Measurements from ENCODE around the gene ARHGAP10. TPM values are rescaled to one million over a fixed set of nuclear protein-coding genes. Genes with fewer than 3 reads are reported as not detected.

ARHGAP10 gene
- total RNA-seq, 3 donors from 2014 or later (not counting 1 experiment from before 2014, with no cell fraction given): 13.9 to 28.7 (median 23.2) TPM

DNA sequence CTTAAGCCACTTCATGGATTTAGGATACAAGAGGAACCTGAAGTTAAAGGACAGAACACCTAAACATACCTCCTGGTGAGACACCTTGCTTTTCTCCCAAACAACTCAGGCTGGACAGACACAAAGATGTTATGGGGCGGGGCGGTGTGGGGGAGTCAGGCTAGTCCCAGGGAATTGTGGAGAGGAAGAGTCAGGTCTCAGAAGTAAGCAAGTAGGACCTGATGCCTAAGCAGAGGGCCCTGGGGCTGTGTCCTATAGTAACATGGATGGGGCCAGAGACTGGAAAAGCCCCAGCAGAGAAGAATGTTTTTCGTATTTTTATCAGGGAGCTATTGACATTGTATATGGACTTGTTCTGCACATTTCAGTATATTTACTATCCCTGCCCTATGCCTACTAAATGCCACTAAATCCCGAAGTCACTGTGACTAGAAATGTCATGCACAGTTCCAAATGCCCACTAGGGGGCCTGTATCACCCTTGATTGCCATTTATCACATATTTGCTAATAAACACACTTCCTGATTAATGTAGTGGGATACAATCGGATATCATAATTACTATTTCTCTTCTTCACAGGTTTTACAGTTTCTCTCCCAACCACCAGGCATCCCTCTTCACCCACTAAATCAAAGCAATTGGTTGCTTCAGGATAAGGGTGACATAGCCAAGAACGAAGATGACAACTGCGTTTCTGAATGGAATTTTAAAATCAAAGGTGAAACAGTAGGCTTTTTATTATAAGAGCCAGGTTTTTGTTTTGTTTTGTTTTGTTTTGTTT lies 23.8 kb upstream of the ARHGAP10 start:
- DNase-seq (peak; percentile 27 to 79), ATAC-seq (peak; percentile 65 to 86 (median 80))
- Mint-ChIP-seq H3K4me1 (peaks cover 8 to 9% of the 10 kb centered on the region in 2 donors), H3K27me3 (ENCODE audit: low read depth in 2 of 2) (peaks cover 0 to 3% of the 10 kb centered on the region in 2 donors), H3K4me3 (no peak overlapping the region), H3K27ac (no peak overlapping the region), H3K36me3 (no peaks in the 10 kb centered on the region), H3K9me3 (no peaks in the 10 kb centered on the region)
- Histone ChIP-seq H3K4me1 (ENCODE audit: control insufficient read depth, insufficient read depth, low read length) (no peaks in the 10 kb centered on the region), H3K27me3 (ENCODE audit: control insufficient read depth, insufficient read depth, low read length) (no peaks in the 10 kb centered on the region), H3K9me3 (ENCODE audit: control insufficient read depth, insufficient read depth, low read length) (no peaks in the 10 kb centered on the region), H3K4me3 (ENCODE audit: low read length) (no peak overlapping the region), H3K27ac (ENCODE audit: low read length) (no peak overlapping the region), H3K36me3 (ENCODE audit: control insufficient read depth, insufficient read depth, low read length) (no peaks in the 10 kb centered on the region)
- WGBS (ENCODE audit: insufficient coverage): 60% methylated on average over 6 of the region's 7 CpGs
- intact Hi-C loops (cut with micrococcal nuclease): loop anchor here (1.0 to 2.0 kb wide), 2 partner anchors 158 to 189 kb away; no protein-coding TSS in a partner anchor
- TF ChIP-seq, protein P1, sequence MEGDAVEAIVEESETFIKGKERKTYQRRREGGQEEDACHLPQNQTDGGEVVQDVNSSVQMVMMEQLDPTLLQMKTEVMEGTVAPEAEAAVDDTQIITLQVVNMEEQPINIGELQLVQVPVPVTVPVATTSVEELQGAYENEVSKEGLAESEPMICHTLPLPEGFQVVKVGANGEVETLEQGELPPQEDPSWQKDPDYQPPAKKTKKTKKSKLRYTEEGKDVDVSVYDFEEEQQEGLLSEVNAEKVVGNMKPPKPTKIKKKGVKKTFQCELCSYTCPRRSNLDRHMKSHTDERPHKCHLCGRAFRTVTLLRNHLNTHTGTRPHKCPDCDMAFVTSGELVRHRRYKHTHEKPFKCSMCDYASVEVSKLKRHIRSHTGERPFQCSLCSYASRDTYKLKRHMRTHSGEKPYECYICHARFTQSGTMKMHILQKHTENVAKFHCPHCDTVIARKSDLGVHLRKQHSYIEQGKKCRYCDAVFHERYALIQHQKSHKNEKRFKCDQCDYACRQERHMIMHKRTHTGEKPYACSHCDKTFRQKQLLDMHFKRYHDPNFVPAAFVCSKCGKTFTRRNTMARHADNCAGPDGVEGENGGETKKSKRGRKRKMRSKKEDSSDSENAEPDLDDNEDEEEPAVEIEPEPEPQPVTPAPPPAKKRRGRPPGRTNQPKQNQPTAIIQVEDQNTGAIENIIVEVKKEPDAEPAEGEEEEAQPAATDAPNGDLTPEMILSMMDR (IDR thresholded peaks at IDR 0.05): peak; percentile 92

DNA sequence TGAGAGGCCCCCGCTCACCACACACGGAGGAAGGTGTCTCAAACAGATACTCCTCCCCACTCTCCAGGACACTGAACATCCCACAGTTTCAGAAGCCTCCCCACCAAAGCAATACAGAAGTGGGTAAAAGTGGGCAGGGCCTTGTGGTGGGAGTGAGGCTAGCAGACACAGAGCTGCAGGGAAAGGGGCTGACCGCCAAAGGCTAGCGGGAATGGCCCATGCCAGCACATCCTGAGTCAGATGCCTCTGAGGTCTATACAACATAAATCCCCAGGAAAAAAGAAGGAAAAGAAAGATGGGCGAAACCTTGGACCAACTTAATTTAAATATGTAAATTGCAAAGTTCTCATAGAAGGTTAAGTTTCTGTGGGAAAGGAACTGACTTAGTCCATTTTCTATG lies 21.9 kb upstream of the ARHGAP10 start:
- Mint-ChIP-seq H3K4me3 (no peak overlapping the region), H3K9me3 (no peaks in the 10 kb centered on the region), H3K27ac (no peak overlapping the region), H3K4me1 (peaks cover 8 to 9% of the 10 kb centered on the region in 2 donors), H3K36me3 (no peaks in the 10 kb centered on the region), H3K27me3 (ENCODE audit: low read depth in 2 of 2) (peaks cover 0 to 3% of the 10 kb centered on the region in 2 donors)
- 73% methylated on average over 4 of the region's 5 CpGs for WGBS (ENCODE audit: insufficient coverage)
- Histone ChIP-seq H3K4me1 (ENCODE audit: control insufficient read depth, insufficient read depth, low read length) (no peaks in the 10 kb centered on the region), H3K27ac (ENCODE audit: low read length) (no peak overlapping the region), H3K27me3 (ENCODE audit: control insufficient read depth, insufficient read depth, low read length) (no peaks in the 10 kb centered on the region), H3K4me3 (ENCODE audit: low read length) (no peak overlapping the region), H3K9me3 (ENCODE audit: control insufficient read depth, insufficient read depth, low read length) (no peaks in the 10 kb centered on the region), H3K36me3 (ENCODE audit: control insufficient read depth, insufficient read depth, low read length) (no peaks in the 10 kb centered on the region)
- ATAC-seq (no peak), DNase-seq (no peak)
- intact Hi-C loops (cut with micrococcal nuclease): loop anchor here (2.0 kb wide), 1 partner anchor 191 kb away; no protein-coding TSS in a partner anchor
- TF ChIP-seq, protein P1 (IDR thresholded peaks at IDR 0.05): no peak

DNA sequence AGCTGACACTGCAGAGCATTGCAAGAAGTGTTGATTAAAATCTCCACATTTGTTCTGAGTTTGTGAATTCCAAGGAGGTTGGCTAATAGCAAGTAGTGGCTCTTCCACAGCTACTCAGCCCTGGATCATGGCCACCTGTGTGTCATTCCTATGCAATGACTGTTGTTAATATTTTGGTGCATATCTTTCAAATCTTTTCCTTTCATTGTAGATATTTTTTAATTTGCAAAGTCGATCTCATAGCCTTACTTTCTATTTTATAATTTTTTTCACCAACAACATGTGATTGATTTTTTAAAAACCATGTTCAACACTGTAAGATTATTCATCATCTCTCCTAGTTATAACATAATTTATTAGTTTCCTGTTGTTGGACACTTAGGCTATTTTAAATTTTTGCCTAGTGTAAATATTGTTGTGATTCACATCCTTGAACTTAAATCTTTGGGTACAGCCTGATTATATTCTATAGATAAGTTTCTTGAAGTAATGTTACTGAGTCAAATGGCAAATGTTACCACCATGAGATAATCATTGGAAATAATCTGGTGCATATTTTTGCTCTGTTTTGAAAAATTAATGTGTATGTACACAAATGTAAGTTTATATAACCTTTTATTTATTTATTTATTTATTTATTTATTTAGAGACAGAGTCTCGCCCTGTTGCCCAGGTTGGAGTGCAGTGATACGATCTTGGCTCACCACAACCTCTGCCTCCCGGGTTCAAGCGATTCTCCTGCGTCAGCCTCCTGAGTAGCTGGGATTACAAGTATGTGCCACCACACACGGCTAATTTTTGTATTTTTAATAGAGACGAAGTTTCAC lies 17.1 kb upstream of the ARHGAP10 start:
- ATAC-seq: no peak
- H3K27ac Mint-ChIP-seq: no peak overlapping the region
- Histone ChIP-seq H3K4me1 (ENCODE audit: control insufficient read depth, insufficient read depth, low read length) (no peaks in the 10 kb centered on the region), H3K27ac (ENCODE audit: low read length) (no peak overlapping the region), H3K36me3 (ENCODE audit: control insufficient read depth, insufficient read depth, low read length) (no peaks in the 10 kb centered on the region), H3K4me3 (ENCODE audit: low read length) (no peak overlapping the region), H3K27me3 (ENCODE audit: control insufficient read depth, insufficient read depth, low read length) (no peaks in the 10 kb centered on the region), H3K9me3 (ENCODE audit: control insufficient read depth, insufficient read depth, low read length) (no peaks in the 10 kb centered on the region)
- TF ChIP-seq, protein P1 (IDR thresholded peaks at IDR 0.05): no peak
- intact Hi-C loops (cut with micrococcal nuclease): no loop called here
- no peaks in the 10 kb centered on the region for H3K4me1 Mint-ChIP-seq
- peaks cover 10 to 20% of the 10 kb centered on the region in 2 donors for H3K27me3 Mint-ChIP-seq (ENCODE audit: low read depth in 2 of 2)
- no peaks in the 10 kb centered on the region for H3K36me3 Mint-ChIP-seq
- WGBS (ENCODE audit: insufficient coverage): 98% methylated on average over 7 of the region's 8 CpGs
- no peak overlapping the region for H3K4me3 Mint-ChIP-seq
- DNase-seq: no peak
- H3K9me3 Mint-ChIP-seq: no peaks in the 10 kb centered on the region
